IMR-90 (cell line): Measurements from ENCODE around the gene SOWAHB. TPM values are rescaled to one million over a fixed set of nuclear protein-coding genes. Genes with fewer than 3 reads are reported as not detected.
A peak's percentile ranks its signal among the peaks of the same experiment; 100 is the strongest.

ENCODE experiments used
- ATAC-seq: fragments of 200-7000 bp; cut with Tn5 transposase; 2 replicates; pipeline ENCODE4 v1.9.1; 2020; ENCODE audit warnings: low read depth, mild to moderate bottlenecking, moderate library complexity
- BruUV-seq: library from RNA; stranded (reverse); fragments of 400-500 nt; replicated peaks from 2 replicates; lab custom pipeline; 2021; lab: Mats Ljungman, UMichigan
- CTCF ChIA-PET: fragments of 300-600 bp; formaldehyde crosslinking; extraction: SDS; loops from one replicate; lab custom pipeline; 2021; ENCODE audit warnings: antibody characterized with exemption; lab: Yijun Ruan, JAX
- POLR2A ChIA-PET: fragments of 300-600 bp; sonication (Branson Sonifier 250); formaldehyde crosslinking; loops from one replicate; lab custom pipeline; 2022; ENCODE audit warnings: antibody characterized with exemption; ENCODE audit not compliant: unreplicated experiment; lab: Charles Lee
- DNase-seq: peaks from one replicate; pipeline ENCODE4 v3.0.0; 2013
- H2AFZ ChIP-seq: replicated peaks from 2 replicates; pipeline ENCODE3; 2013; ENCODE audit warnings: low read length, mild to moderate bottlenecking; ENCODE audit not compliant: poor library complexity
- H2AK5ac ChIP-seq: 2 replicates; pipeline ENCODE4 v1.6.1; 2013; ENCODE audit warnings: low read depth, low read length, inconsistent platforms
- H2AK9ac ChIP-seq: replicated peaks from 2 replicates; pipeline ENCODE3; 2013; ENCODE audit warnings: mild to moderate bottlenecking, low read depth, low read length, moderate library complexity; ENCODE audit not compliant: poor library complexity
- H2BK120ac ChIP-seq: 2 replicates; pipeline ENCODE4 v1.6.1; 2013; ENCODE audit warnings: low read depth, low read length, inconsistent platforms
- H2BK15ac ChIP-seq: 3 replicates; pipeline ENCODE4 v1.6.1; 2013; ENCODE audit warnings: low read depth, low read length, inconsistent platforms
- H2BK20ac ChIP-seq: 2 replicates; pipeline ENCODE4 v1.6.1; 2013; ENCODE audit warnings: low read depth, mild to moderate bottlenecking, inconsistent platforms, low read length, moderate library complexity
- H2BK5ac ChIP-seq: 2 replicates; pipeline ENCODE4 v1.6.1; 2013; ENCODE audit warnings: mild to moderate bottlenecking, low read depth, low read length, inconsistent platforms; ENCODE audit not compliant: poor library complexity, severe bottlenecking
- H3K14ac ChIP-seq: replicated peaks from 2 replicates; pipeline ENCODE4 v1.6.1; 2013; ENCODE audit warnings: low read depth, low read length, inconsistent platforms
- H3K18ac ChIP-seq: 2 replicates; pipeline ENCODE4 v1.6.1; 2013; ENCODE audit warnings: low read depth, low read length, control low read depth
- H3K23ac ChIP-seq: 2 replicates; pipeline ENCODE4 v1.6.1; 2013; ENCODE audit warnings: low read depth, low read length, inconsistent platforms
- H3K27ac ChIP-seq: 2 replicates; pipeline ENCODE4 v1.5.1; 2013; ENCODE audit warnings: mild to moderate bottlenecking, control low read depth, low read length; ENCODE audit not compliant: insufficient read depth
- H3K27me3 ChIP-seq: 2 replicates; pipeline ENCODE4 v1.6.1; 2013; ENCODE audit warnings: low read length; ENCODE audit not compliant: control insufficient read depth, insufficient read depth
- H3K36me3 ChIP-seq: 2 replicates; pipeline ENCODE4 v1.6.1; 2013; ENCODE audit warnings: low read length, mixed read lengths; ENCODE audit not compliant: control insufficient read depth, insufficient read depth
- H3K4ac ChIP-seq: 2 replicates; pipeline ENCODE4 v1.6.1; 2013; ENCODE audit warnings: low read depth, low read length, inconsistent platforms
- H3K4me1 ChIP-seq: 2 replicates; pipeline ENCODE4 v1.6.1; 2013; ENCODE audit warnings: low read length, mixed read lengths; ENCODE audit not compliant: control insufficient read depth, insufficient read depth
- H3K4me2 ChIP-seq: 2 replicates; pipeline ENCODE4 v1.6.1; 2013; ENCODE audit warnings: low read depth, mild to moderate bottlenecking, control low read depth, low read length, moderate library complexity
- H3K4me3 ChIP-seq: 2 replicates; pipeline ENCODE4 v1.5.1; 2013; ENCODE audit warnings: low read depth, mild to moderate bottlenecking, control low read depth, low read length, moderate library complexity; ENCODE audit not compliant: insufficient read depth
- H3K56ac ChIP-seq: 2 replicates; pipeline ENCODE4 v1.6.1; 2013; ENCODE audit warnings: low read length, inconsistent platforms; ENCODE audit not compliant: insufficient read depth; ENCODE audit errors: extremely low read depth
- H3K79me1 ChIP-seq, 2 experiments: 2 replicates each; pipeline ENCODE4 v1.6.1; 2013; ENCODE audit warnings: low read length in 2 of 2, inconsistent platforms in 1 of 2, low read depth in 1 of 2
- H3K9ac ChIP-seq: 2 replicates; pipeline ENCODE4 v1.6.1; 2013; ENCODE audit warnings: low read depth, low read length, control low read depth
- H3K9me1 ChIP-seq: 2 replicates; pipeline ENCODE4 v1.6.1; 2013; ENCODE audit warnings: low read length, inconsistent platforms; ENCODE audit not compliant: insufficient read depth
- H3K9me3 ChIP-seq: 2 replicates; pipeline ENCODE4 v1.6.1; 2013; ENCODE audit warnings: low read length; ENCODE audit not compliant: control insufficient read depth, insufficient read depth
- H4K20me1 ChIP-seq: 2 replicates; pipeline ENCODE4 v1.6.1; 2013; ENCODE audit warnings: low read length, inconsistent platforms; ENCODE audit not compliant: insufficient read depth
- H4K5ac ChIP-seq: 2 replicates; pipeline ENCODE4 v1.6.1; 2013; ENCODE audit warnings: mild to moderate bottlenecking, low read depth, low read length, control low read depth
- H4K8ac ChIP-seq, 2 experiments: 2 replicates each; pipeline ENCODE4 v1.6.1; 2013; ENCODE audit warnings: low read depth in 2 of 2, low read length in 2 of 2, control low read depth in 1 of 2, inconsistent platforms in 1 of 2
- H4K91ac ChIP-seq: 2 replicates; pipeline ENCODE4 v1.6.1; 2013; ENCODE audit warnings: low read depth, low read length, inconsistent platforms; ENCODE audit not compliant: insufficient read depth
- BHLHE40 ChIP-seq: fragments of 150-350 bp; IDR thresholded peaks from 2 replicates; pipeline ENCODE4 v1.6.1; 2016; ENCODE audit warnings: mild to moderate bottlenecking, low read depth, low read length
- CEBPB ChIP-seq: IDR thresholded peaks from 2 replicates; pipeline ENCODE4 v1.6.1; 2012; ENCODE audit warnings: low read depth, low read length, improper control_type of control experiment
- CTCF ChIP-seq: conservative IDR thresholded peaks from 2 replicates; pipeline ENCODE4 v1.5.1; 2012; ENCODE audit warnings: mild to moderate bottlenecking, low read depth, low read length, improper control_type of control experiment
- FOS ChIP-seq: fragments of 150-350 bp; IDR thresholded peaks from 2 replicates; pipeline ENCODE4 v1.6.1; 2016; ENCODE audit warnings: low read depth, low read length
- MAFK ChIP-seq: IDR thresholded peaks from 2 replicates; pipeline ENCODE4 v1.6.1; 2012; ENCODE audit warnings: low read depth, low read length, improper control_type of control experiment
- MAZ ChIP-seq: IDR thresholded peaks from 2 replicates; pipeline ENCODE4 v1.6.1; 2012; ENCODE audit warnings: low read depth, mild to moderate bottlenecking, low read length, improper control_type of control experiment, moderate library complexity, borderline replicate concordance
- MXI1 ChIP-seq: IDR thresholded peaks from 2 replicates; pipeline ENCODE4 v1.6.1; 2012; ENCODE audit warnings: low read depth, mild to moderate bottlenecking, low read length, moderate library complexity, borderline replicate concordance
- RAD21 ChIP-seq: IDR thresholded peaks from 2 replicates; pipeline ENCODE4 v1.6.1; 2012; ENCODE audit warnings: low read length, improper control_type of control experiment
- RCOR1 ChIP-seq: IDR thresholded peaks from 2 replicates; pipeline ENCODE4 v1.6.1; 2012; ENCODE audit warnings: mild to moderate bottlenecking, low read length, improper control_type of control experiment; ENCODE audit not compliant: insufficient replicate concordance
- RFX5 ChIP-seq: IDR thresholded peaks from 2 replicates; pipeline ENCODE4 v1.8.0; 2012; ENCODE audit warnings: low read depth, mild to moderate bottlenecking, low read length, moderate library complexity
- SMC3 ChIP-seq: fragments of 150-350 bp; IDR thresholded peaks from 2 replicates; pipeline ENCODE4 v1.6.1; 2016; ENCODE audit warnings: low read depth, mild to moderate bottlenecking, antibody characterized with exemption, low read length, moderate library complexity
- USF2 ChIP-seq: fragments of 150-350 bp; IDR thresholded peaks from 2 replicates; pipeline ENCODE4 v1.6.1; 2017; ENCODE audit warnings: mild to moderate bottlenecking, antibody characterized with exemption, low read length, low read depth
- WGBS, 2 experiments: methylation state at CpG; one replicate each; pipeline versions ENCODE4 v1.1.5 to v1.1.7; 2013; ENCODE audit warnings: missing lambda C conversion rate in 2 of 2; ENCODE audit not compliant: insufficient read length in 1 of 2; ENCODE audit errors: extremely low coverage in 2 of 2; 5-methylcytosine and 5-hydroxymethylcytosine counted together
- dilution Hi-C: fragments of 300-500 bp; cut with HindIII; formaldehyde crosslinking; loops from one replicate; pipeline ENCODE4 v1.14.3; 2018; ENCODE audit warnings: low sequenced_read_pairs; ENCODE audit not compliant: unreplicated experiment
- in situ Hi-C: fragments of 300-500 bp; cut with MboI; formaldehyde crosslinking; loops from 3 replicates; pipeline ENCODE4 v1.14.3; 2019; ENCODE audit warnings: low sequenced_read_pairs, inconsistent platforms, mixed read lengths
- intact Hi-C: fragments of 100-400 bp; cut with micrococcal nuclease; formaldehyde crosslinking; loops from 2 replicates; pipeline ENCODE4 v1.10.0; 2022
- polyA plus RNA-seq, 3 experiments: library from polyadenylated mRNA; depleted of rRNA; stranded (reverse); fragments of >200 nt; gene quantifications; 2 replicates each; pipeline ENCODE4 v1.2.3, GENCODE V29; 2012; ENCODE audit warnings: low replicate concordance in 1 of 3
- total RNA-seq: library from RNA; depleted of rRNA; stranded (reverse); fragments of >200 nt; gene quantifications from 2 replicates; pipeline ENCODE4 v1.2.3, GENCODE V29; 2012
- TF ChIP-seq, protein P1 (sequence below): fragments of 150-350 bp; IDR thresholded peaks from 2 replicates; pipeline ENCODE4 v1.6.1; 2016; ENCODE audit warnings: low read depth, mild to moderate bottlenecking, low read length, moderate library complexity, borderline replicate concordance

Gene SOWAHB
- total and polyA plus RNA-seq, 2 of the 4 experiments (the other 2 are of a cell fraction), result not detected

GRCh38 chr4:76904646-76905190 lies 6.8 kb upstream of the SOWAHB start:
- Histone ChIP-seq H3K14ac (peak overlapping the region; percentile 71), H2AFZ (peak overlapping the region; percentile 7), H2AK5ac (peak overlapping the region; percentile 24), H3K9ac (no peak overlapping the region), H3K4ac (0 out of 2 replicates have a peak overlapping the region, but pooled peaks have one; percentile 24), H4K8ac (peak overlapping the region in 1 of 2 experiments; percentile 12; a peak in 1 of 4 replicates), H2BK5ac (no peak overlapping the region), H4K91ac (peak overlapping the region; percentile 28; the same call in 1 of the 2 replicates), H3K27ac (no peak overlapping the region), H3K23ac (no peak overlapping the region), H3K9me1 (no peaks in the 10 kb centered on the region; the same call in 1 of the 2 replicates), H3K56ac (no peak overlapping the region), H3K9me3 (peaks cover 8% of the 10 kb centered on the region; the same call in 1 of the 2 replicates), H3K27me3 (no peaks in the 10 kb centered on the region), H3K4me3 (no peak overlapping the region), H3K18ac (peak overlapping the region; percentile 63; the same call in 1 of the 2 replicates), H3K36me3 (no peaks in the 10 kb centered on the region), H3K4me1 (peaks cover 5% of the 10 kb centered on the region), H2BK20ac (peak overlapping the region; percentile 46; the same call in 1 of the 2 replicates), H4K5ac (peak overlapping the region; percentile 26; the same call in 1 of the 2 replicates), H2BK120ac (peak overlapping the region; percentile 9; the same call in 1 of the 2 replicates), H3K4me2 (no peak overlapping the region), H2BK15ac (0 out of 3 replicates have a peak overlapping the region, but pooled peaks have one; percentile 46), H4K20me1 (no peaks in the 10 kb centered on the region), H2AK9ac (no peak overlapping the region), H3K79me1 (no peaks in the 10 kb centered on the region)
- no peak for DNase-seq
- ATAC-seq, result no peak
- CTCF ChIA-PET, result interaction anchor here (0.8 to 1.5 kb wide), 2 partner anchors 14 to 48 kb away, joined by 3 to 4 read pairs; no protein-coding TSS in a partner anchor
- dilution Hi-C loops (no loop called here), intact Hi-C loops (no loop called here), in situ Hi-C loops (no loop called here)
- no CpG with 5 or more reads among the region's 4 CpGs for WGBS, 2 experiments
- POLR2A ChIA-PET, result no interaction called here
- TF ChIP-seq RAD21 (no peak), USF2 (no peak), MAFK (no peak), RCOR1 (no peak), SMC3 (no peak), FOS (no peak), RFX5 (no peak), CEBPB (no peak), BHLHE40 (no peak), MXI1 (no peak), CTCF (no peak), MAZ (no peak)
- TF ChIP-seq, protein P1, sequence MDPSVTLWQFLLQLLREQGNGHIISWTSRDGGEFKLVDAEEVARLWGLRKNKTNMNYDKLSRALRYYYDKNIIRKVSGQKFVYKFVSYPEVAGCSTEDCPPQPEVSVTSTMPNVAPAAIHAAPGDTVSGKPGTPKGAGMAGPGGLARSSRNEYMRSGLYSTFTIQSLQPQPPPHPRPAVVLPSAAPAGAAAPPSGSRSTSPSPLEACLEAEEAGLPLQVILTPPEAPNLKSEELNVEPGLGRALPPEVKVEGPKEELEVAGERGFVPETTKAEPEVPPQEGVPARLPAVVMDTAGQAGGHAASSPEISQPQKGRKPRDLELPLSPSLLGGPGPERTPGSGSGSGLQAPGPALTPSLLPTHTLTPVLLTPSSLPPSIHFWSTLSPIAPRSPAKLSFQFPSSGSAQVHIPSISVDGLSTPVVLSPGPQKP, result no peak
- no TSS peak for BruUV-seq
